Coronary artery (tissue), 2 donors: ENCODE measurements around the gene PSMA1.

ENCODE experiments used
- DNase-seq: peaks from one replicate; pipeline ENCODE4 v3.0.0-alpha.2; 2017; ENCODE audit warnings: low spot score
- H3K27ac ChIP-seq, 2 donors: fragments of 200-600 bp; sonication (generic); one replicate each; pipeline ENCODE4 v1.5.1; 2016 to 2019
- H3K4me3 ChIP-seq: fragments of 200-600 bp; sonication (generic); 2 replicates; pipeline ENCODE4 v1.5.1; 2016; ENCODE audit warnings: mild to moderate bottlenecking, moderate library complexity
- CTCF ChIP-seq: fragments of 200-600 bp; sonication (generic); IDR thresholded peaks from one replicate; pipeline ENCODE4 v1.5.1; 2019; ENCODE audit warnings: antibody characterized with exemption

PSMA1 gene

GRCh38 chr11:14480716-14481115 is 39.5 kb downstream of the PSMA1 start:
- DNase-seq, result no peak
- no peak overlapping the region for H3K4me3 ChIP-seq
- TF ChIP-seq CTCF, result no peak
- no peak overlapping the region for H3K27ac ChIP-seq

GRCh38 chr11:14471127-14471526 is 49.1 kb downstream of the PSMA1 start:
- no peak for DNase-seq

GRCh38 chr11:14463623-14464022 is 56.6 kb downstream of the PSMA1 start:
- Histone ChIP-seq H3K4me3 (no peak overlapping the region), H3K27ac (no peak overlapping the region)
- DNase-seq, result no peak
- TF ChIP-seq CTCF, result no peak

More at GRCh38 chr11:14471127-14471526, 49.1 kb downstream of the PSMA1 start:
- H3K27ac ChIP-seq, result no peak overlapping the region
- H3K4me3 ChIP-seq, result no peak overlapping the region
- TF ChIP-seq CTCF, result no peak

- no peak overlapping the region for H3K4me3 ChIP-seq
- no peak for TF ChIP-seq CTCF
- no peak overlapping the region for H3K27ac ChIP-seq
- DNase-seq, result no peak
These were observed 60.0 kb downstream of the PSMA1 start for GRCh38 chr11:14460147-14460546.

- DNase-seq, result no peak
- no peak overlapping the region for H3K27ac ChIP-seq
- TF ChIP-seq CTCF, result no peak
These were observed 61.8 kb downstream of the PSMA1 start for GRCh38 chr11:14458377-14458776.

GRCh38 chr11:14455648-14456430 is 64.3 kb downstream of the PSMA1 start:
- no peak for TF ChIP-seq CTCF
- peak overlapping the region in 1 of 2 donors; percentile 19 for H3K27ac ChIP-seq
- H3K4me3 ChIP-seq, result no peak overlapping the region
- DNase-seq, result no peak

More at GRCh38 chr11:14458377-14458776, 61.8 kb downstream of the PSMA1 start:
- H3K4me3 ChIP-seq, result no peak overlapping the region
